Measurements from ENCODE around the gene COL20A1. TPM values are rescaled to one million over a fixed set of nuclear protein-coding genes. Genes with fewer than 3 reads are reported as not detected.

The COL20A1 gene
- total and polyA plus RNA-seq, 2 of the 13 experiments (the other 11 are each of a cell fraction or from before 2014, with no cell fraction given), result not detected

GRCh38 chr20:63274381-63275228, 18.4 kb upstream of the COL20A1 start:
- Histone ChIP-seq H3K4me3 (replicated peaks in 1 of 3; ENCODE audit: insufficient read depth in 1 of 3, low read depth in 2 of 3, low read length in 3 of 3) (peak overlapping the region in 2 of 3 experiments; percentile 41 to 99; a peak in 4 of 6 replicates), H3K79me2 (ENCODE audit: insufficient read depth, low read length) (peaks cover 41% of the 10 kb centered on the region), H3K4me2 (ENCODE audit: low read depth, low read length) (peak overlapping the region; percentile 92), H4K20me1 (ENCODE audit: insufficient read depth, low read length) (peaks cover 33% of the 10 kb centered on the region), H3K4me1 (ENCODE audit: insufficient read depth, low read length) (peaks cover 21% of the 10 kb centered on the region), H3K27me3 (ENCODE audit: control insufficient read depth in 1 of 2, insufficient read depth in 2 of 2, low read length in 2 of 2) (no peaks in the 10 kb centered on the region; a peak in 1 of 5 replicates), H2AFZ (ENCODE audit: low read length) (no peak overlapping the region), H3K9me3 (ENCODE audit: low read length) (no peaks in the 10 kb centered on the region), H3K27ac (ENCODE audit: extremely low read length, insufficient read depth, low read length) (peak overlapping the region; percentile 28), H3K9ac (ENCODE audit: insufficient read depth, low read depth, low read length) (peak overlapping the region; percentile 58), H3K36me3 (replicated peaks in 1 of 2; ENCODE audit: control insufficient read depth in 1 of 2, insufficient read depth in 2 of 2, low read length in 2 of 2) (peaks cover 38 to 45% of the 10 kb centered on the region in 2 experiments)
- no peak for DNase-seq (ENCODE audit: low spot score)
- CTCF ChIA-PET (ENCODE audit: low intra/inter-chr PET ratio, low total read pairs), result no interaction called here
- POLR2A ChIA-PET, result no interaction called here
- no peak for ATAC-seq
- in situ Hi-C loops (cut with HindIII; ENCODE audit: extremely low pct_ligation_motif_present, low pct_unique_long_range_greater_than_20kb), result no loop called here
- intact Hi-C loops (cut with micrococcal nuclease; ENCODE audit: unreplicated experiment), result no loop called here
- no peak for FAIRE-seq
- WGBS (ENCODE audit: low lambda C conversion rate), result 81% methylated on average over 14 of the region's 17 CpGs
- BruUV-seq (replicated peaks), result no TSS peak
- TF ChIP-seq ZFP91 (CRISPR knock-in tag; IDR thresholded peaks at IDR 0.05; ENCODE audit: borderline replicate concordance) (no peak), RNF2 (conservative IDR thresholded peaks at IDR 0.05; ENCODE audit: low read depth) (no peak), NFKBIZ (CRISPR knock-in tag; IDR thresholded peaks at IDR 0.05) (no peak), NFATC3 (CRISPR knock-in tag; IDR thresholded peaks at IDR 0.05) (no peak), ZBTB44 (CRISPR knock-in tag; IDR thresholded peaks at IDR 0.05) (no peak), KDM1A (CRISPR knock-in tag; IDR thresholded peaks at IDR 0.05) (no peak), ZBTB20 (CRISPR knock-in tag; IDR thresholded peaks at IDR 0.05; ENCODE audit: borderline replicate concordance, low read depth) (0 out of 2 replicates have a peak, but pooled peaks have one; percentile 40), SNRNP70 (IDR thresholded peaks at IDR 0.05; ENCODE audit: low read depth, low read length) (no peak), HMGXB3 (CRISPR knock-in tag; IDR thresholded peaks at IDR 0.05; ENCODE audit: borderline replicate concordance) (no peak), ZNF740 (CRISPR knock-in tag; IDR thresholded peaks at IDR 0.05) (peak; percentile 35; the same call in 1 of the 2 replicates), MAX (IDR thresholded peaks at IDR 0.05) (no peak), AGO2 (optimal IDR thresholded peaks at IDR 0.05; ENCODE audit: low read depth, low read length) (peak; percentile 19), MXD1 (CRISPR knock-in tag; IDR thresholded peaks at IDR 0.05) (no peak), KDM5B (CRISPR knock-in tag; IDR thresholded peaks at IDR 0.05; ENCODE audit: borderline replicate concordance) (no peak), BORCS8-MEF2B (CRISPR knock-in tag; IDR thresholded peaks at IDR 0.05) (no peak)
